HEK293T (cell line): Measurements from ENCODE around the gene EHBP1.

Experiments used
- ARNT ChIP-seq: fragments of 450-650 bp; IDR thresholded peaks from 2 replicates; pipeline ENCODE4 v1.6.1; 2017; ENCODE audit warnings: mild to moderate bottlenecking
- BHLHE40 ChIP-seq: fragments of 450-650 bp; IDR thresholded peaks from 2 replicates; pipeline ENCODE4 v1.6.1; 2016; ENCODE audit warnings: mild to moderate bottlenecking, moderate library complexity, borderline replicate concordance
- TARDBP ChIP-seq: fragments of 450-650 bp; IDR thresholded peaks from 2 replicates; pipeline ENCODE4 v1.6.1; 2016
- ZNF384 ChIP-seq: fragments of 450-650 bp; IDR thresholded peaks from 2 replicates; pipeline ENCODE4 v1.6.1; 2016

GRCh38 chr2:63071664-63072063 is 366.2 kb downstream of the EHBP1 start:
- no peak for TF ChIP-seq BHLHE40
- TF ChIP-seq ARNT = no peak
- no peak for TF ChIP-seq ZNF384
- TF ChIP-seq TARDBP = no peak
